ENCODE results near the gene CCNT2.
A peak's percentile ranks its signal among the peaks of the same experiment; 100 is the strongest.
"Not testable (repeated sequence)": the region's sequence is repeated elsewhere in the genome, so short reads cannot be mapped to it uniquely, and the experiment has no call there.

The CCNT2 gene

GRCh38 chr2:134919341-134920210, 954 bp downstream of the CCNT2 start:
- peak; percentile 2 for DNase-seq (ENCODE audit: low read depth)

- no peak for DNase-seq (ENCODE audit: low read depth)
These were observed 6.3 kb downstream of the CCNT2 start for GRCh38 chr2:134924912-134925311.

- no peak for DNase-seq (ENCODE audit: low read depth)
These were observed 7.8 kb downstream of the CCNT2 start for GRCh38 chr2:134926231-134926931.

GRCh38 chr2:134927195-134927594, 8.6 kb downstream of the CCNT2 start:
- DNase-seq (ENCODE audit: low read depth) = no peak

GRCh38 chr2:134932864-134933526, 14.4 kb downstream of the CCNT2 start:
- DNase-seq (ENCODE audit: low read depth) = no peak

- DNase-seq (ENCODE audit: low read depth) = no peak
These were observed 15.1 kb downstream of the CCNT2 start for GRCh38 chr2:134933732-134934131.

- no peak for DNase-seq (ENCODE audit: low read depth)
These were observed 15.5 kb downstream of the CCNT2 start for GRCh38 chr2:134934150-134934549.

GRCh38 chr2:134934641-134935040, 16.0 kb downstream of the CCNT2 start:
- no peak for DNase-seq (ENCODE audit: low read depth)

- DNase-seq (ENCODE audit: low read depth) = no peak
These were observed 18.1 kb downstream of the CCNT2 start for GRCh38 chr2:134936691-134937090.

- no peak for DNase-seq (ENCODE audit: low read depth)
These were observed 24.9 kb downstream of the CCNT2 start for GRCh38 chr2:134943540-134943939.

- no peak for DNase-seq (ENCODE audit: low read depth)
These were observed 26.4 kb downstream of the CCNT2 start for GRCh38 chr2:134944975-134945374.

GRCh38 chr2:134946073-134946472, 27.5 kb downstream of the CCNT2 start:
- no peak for DNase-seq (ENCODE audit: low read depth)

GRCh38 chr2:134949981-134950708, 31.5 kb downstream of the CCNT2 start:
- DNase-seq (ENCODE audit: low read depth) = no peak

GRCh38 chr2:134950886-134951285, 32.3 kb downstream of the CCNT2 start:
- DNase-seq (ENCODE audit: low read depth) = no peak

GRCh38 chr2:134952608-134953007, 34.0 kb downstream of the CCNT2 start:
- no peak for DNase-seq (ENCODE audit: low read depth)

- DNase-seq (ENCODE audit: low read depth) = no peak
These were observed 35.4 kb downstream of the CCNT2 start for GRCh38 chr2:134954065-134954464.

GRCh38 chr2:134955744-134956143, 37.1 kb downstream of the CCNT2 start:
- no peak for DNase-seq (ENCODE audit: low read depth)

GRCh38 chr2:134957477-134957876, 38.9 kb downstream of the CCNT2 start:
- no peak for DNase-seq (ENCODE audit: low read depth)

- not testable (repeated sequence) for DNase-seq (ENCODE audit: low read depth)
These were observed 48.5 kb downstream of the CCNT2 start for GRCh38 chr2:134967166-134967565.

GRCh38 chr2:134973241-134974138, 54.9 kb downstream of the CCNT2 start:
- DNase-seq (ENCODE audit: low read depth) = no peak
